Lower leg skin (tissue), 4 donors: ENCODE data around the gene SFI1. TPM values are rescaled to one million over a fixed set of nuclear protein-coding genes. Genes with fewer than 3 reads are reported as not detected.

Experiments used
- DNase-seq, 2 donors: peaks; one replicate each; pipeline ENCODE4 v3.0.0-alpha.2; 2019; ENCODE audit warnings: low spot score in 2 of 2
- H3K4me3 ChIP-seq: fragments of 200-600 bp; sonication (generic); 2 replicates; pipeline ENCODE4 v1.5.1; 2017; ENCODE audit warnings: mild to moderate bottlenecking, low read depth; ENCODE audit not compliant: poor library complexity, severe bottlenecking
- POLR2A ChIP-seq, 2 donors: fragments of 450-650 bp; IDR thresholded peaks; one replicate each; pipeline ENCODE4 v1.6.1; 2016 to 2017; ENCODE audit warnings: antibody characterized with exemption in 2 of 2, mild to moderate bottlenecking in 1 of 2, moderate library complexity in 1 of 2
- WGBS, 2 donors: methylation state at CpG; one replicate each; pipeline ENCODE4 v1.1.5; 2018; 5-methylcytosine and 5-hydroxymethylcytosine counted together
- intact Hi-C: fragments of 100-400 bp; cut with DNase I; formaldehyde crosslinking; loops from one replicate; pipeline ENCODE4 v1.15.0; 2023; ENCODE audit warnings: low total_unique reads
- total RNA-seq, 4 donors: library from RNA; depleted of rRNA; stranded (reverse); fragments of >200 nt; gene quantifications; one replicate each; pipeline ENCODE4 v1.1.0, GENCODE V29; 2016
- TF ChIP-seq, protein P1 (sequence below), 3 donors: fragments of 450-650 bp; IDR thresholded peaks; one replicate each; pipeline ENCODE4 v1.5.1; 2016; ENCODE audit warnings: antibody characterized with exemption in 3 of 3, mild to moderate bottlenecking in 3 of 3, moderate library complexity in 2 of 3

Gene SFI1
- total RNA-seq, 4 donors from 2014 or later = 24.2 to 66.4 (median 32.2) TPM

DNA sequence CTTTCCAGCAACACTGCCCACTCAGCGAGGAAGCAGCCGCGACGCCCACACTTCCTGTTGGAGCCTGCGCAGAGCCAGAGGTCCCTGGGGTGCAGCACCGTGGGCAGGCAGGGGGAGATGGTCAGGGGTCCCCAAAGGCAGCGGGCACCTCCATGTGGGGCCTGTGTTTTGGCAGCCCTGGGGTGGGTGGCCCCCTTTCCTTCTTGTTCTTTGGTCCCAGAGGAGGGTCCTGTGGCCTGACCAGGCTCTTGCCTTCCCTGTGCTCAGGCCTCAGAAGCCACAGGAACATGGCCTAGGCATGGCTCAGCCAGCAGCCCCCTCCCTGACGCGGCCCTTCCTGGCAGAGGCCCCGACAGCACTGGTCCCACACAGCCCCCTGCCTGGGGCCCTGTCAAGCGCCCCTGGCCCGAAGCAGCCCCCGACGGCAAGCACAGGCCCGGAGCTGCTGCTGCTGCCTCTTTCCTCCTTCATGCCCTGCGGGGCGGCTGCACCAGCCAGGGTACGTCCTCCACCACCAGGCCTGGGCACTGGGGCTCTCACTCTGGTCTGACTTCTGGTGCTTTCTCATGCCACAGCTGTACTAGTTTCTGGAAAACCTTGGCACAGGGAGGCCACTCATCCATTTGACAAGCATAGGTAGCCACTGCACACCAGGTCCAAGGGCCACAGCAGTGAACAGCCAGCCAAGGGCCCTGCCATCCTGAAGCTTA, 118.6 kb downstream of the SFI1 start:
- intact Hi-C loops = no loop called here
- DNase-seq = no peak
- no peak overlapping the region for H3K4me3 ChIP-seq
- 71 to 85% methylated on average over 8 to 18 of the region's 18 CpGs for WGBS, 2 donors
- TF ChIP-seq POLR2A (IDR thresholded peaks at IDR 0.05) = no peak
- TF ChIP-seq, protein P1, sequence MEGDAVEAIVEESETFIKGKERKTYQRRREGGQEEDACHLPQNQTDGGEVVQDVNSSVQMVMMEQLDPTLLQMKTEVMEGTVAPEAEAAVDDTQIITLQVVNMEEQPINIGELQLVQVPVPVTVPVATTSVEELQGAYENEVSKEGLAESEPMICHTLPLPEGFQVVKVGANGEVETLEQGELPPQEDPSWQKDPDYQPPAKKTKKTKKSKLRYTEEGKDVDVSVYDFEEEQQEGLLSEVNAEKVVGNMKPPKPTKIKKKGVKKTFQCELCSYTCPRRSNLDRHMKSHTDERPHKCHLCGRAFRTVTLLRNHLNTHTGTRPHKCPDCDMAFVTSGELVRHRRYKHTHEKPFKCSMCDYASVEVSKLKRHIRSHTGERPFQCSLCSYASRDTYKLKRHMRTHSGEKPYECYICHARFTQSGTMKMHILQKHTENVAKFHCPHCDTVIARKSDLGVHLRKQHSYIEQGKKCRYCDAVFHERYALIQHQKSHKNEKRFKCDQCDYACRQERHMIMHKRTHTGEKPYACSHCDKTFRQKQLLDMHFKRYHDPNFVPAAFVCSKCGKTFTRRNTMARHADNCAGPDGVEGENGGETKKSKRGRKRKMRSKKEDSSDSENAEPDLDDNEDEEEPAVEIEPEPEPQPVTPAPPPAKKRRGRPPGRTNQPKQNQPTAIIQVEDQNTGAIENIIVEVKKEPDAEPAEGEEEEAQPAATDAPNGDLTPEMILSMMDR (IDR thresholded peaks at IDR 0.05) = no peak

DNA sequence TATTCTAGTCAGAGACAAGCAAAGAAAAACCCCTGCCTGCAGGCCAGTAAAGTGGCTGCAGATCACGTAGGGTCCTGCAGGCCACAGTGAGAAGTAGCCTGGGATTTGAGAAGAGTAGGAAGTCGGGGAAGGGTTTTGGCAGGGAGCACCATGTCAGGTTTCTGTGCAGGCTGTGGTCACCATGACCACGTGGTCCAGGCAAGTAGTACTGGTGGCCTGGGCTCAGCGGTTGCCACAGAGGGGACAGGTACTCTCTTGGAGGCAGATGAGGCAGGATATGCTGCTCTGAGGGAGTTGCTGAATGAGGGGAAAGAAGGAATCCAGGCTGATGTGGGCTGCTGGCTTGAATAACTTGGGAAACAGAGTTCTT, 119.1 kb downstream of the SFI1 start:
- H3K4me3 ChIP-seq = no peak overlapping the region
- no peak for DNase-seq
- 68 to 82% methylated on average over 4 of the region's 4 CpGs for WGBS, 2 donors
- intact Hi-C loops = no loop called here
- TF ChIP-seq POLR2A (IDR thresholded peaks at IDR 0.05) = no peak
- TF ChIP-seq, protein P1 (IDR thresholded peaks at IDR 0.05) = no peak

DNA sequence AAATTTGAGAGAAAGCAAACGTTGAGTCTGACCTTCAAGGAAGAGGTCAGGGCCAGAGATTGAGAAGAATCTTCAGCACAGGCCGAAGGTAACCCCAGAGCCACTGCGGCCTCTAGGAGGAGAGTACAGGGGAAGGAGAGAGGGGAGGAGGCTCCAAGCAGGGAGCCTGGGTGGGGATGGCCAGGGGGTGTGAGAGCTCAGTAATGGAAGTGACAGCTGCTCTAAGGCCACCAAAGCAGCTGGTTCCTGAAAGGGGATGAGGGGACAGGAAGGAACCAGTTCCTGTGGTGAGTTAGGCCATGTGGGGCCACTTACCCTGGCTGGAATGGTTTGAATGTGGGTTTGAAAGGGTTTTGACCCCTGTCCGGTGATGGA, 119.6 kb downstream of the SFI1 start:
- intact Hi-C loops = no loop called here
- TF ChIP-seq, protein P1 (IDR thresholded peaks at IDR 0.05) = no peak
- no peak for TF ChIP-seq POLR2A (IDR thresholded peaks at IDR 0.05)
- WGBS, 2 donors = 66 to 71% methylated on average over 4 of the region's 4 CpGs
- no peak overlapping the region for H3K4me3 ChIP-seq
- no peak for DNase-seq

- 74 to 75% methylated on average over 8 to 9 of the region's 9 CpGs for WGBS, 2 donors
- no peak for DNase-seq
- TF ChIP-seq POLR2A (IDR thresholded peaks at IDR 0.05) = no peak
- TF ChIP-seq, protein P1 (IDR thresholded peaks at IDR 0.05) = no peak
- intact Hi-C loops = no loop called here
- no peak overlapping the region for H3K4me3 ChIP-seq
Measured at GRCh38 chr22:31616315-31616980, 120.1 kb downstream of the SFI1 start.

DNA sequence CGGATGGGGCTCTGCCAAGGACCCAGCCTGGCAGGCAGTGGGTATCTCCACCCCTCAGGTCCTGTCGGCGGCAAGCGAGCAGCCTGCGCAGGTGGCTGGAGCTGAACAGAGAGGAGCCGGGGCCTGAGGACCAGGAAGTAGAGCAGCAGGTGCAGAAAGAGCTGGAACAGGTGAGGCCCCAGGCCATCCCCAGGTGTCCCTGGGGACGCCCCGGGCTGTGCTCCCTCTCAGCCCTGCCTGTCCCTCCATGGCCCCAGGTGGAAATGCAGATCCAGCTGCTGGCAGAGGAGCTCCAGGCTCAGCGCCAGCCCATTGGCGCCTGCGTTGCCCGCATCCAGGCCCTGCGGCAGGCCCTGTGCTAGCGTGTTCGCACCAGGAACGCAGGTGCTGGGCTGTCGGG, 121.7 kb downstream of the SFI1 start:
- DNase-seq = no peak
- WGBS, 2 donors = 44 to 49% methylated on average over 16 to 17 of the region's 17 CpGs
- TF ChIP-seq, protein P1 (IDR thresholded peaks at IDR 0.05) = no peak
- no peak for TF ChIP-seq POLR2A (IDR thresholded peaks at IDR 0.05)
- H3K4me3 ChIP-seq = no peak overlapping the region
- intact Hi-C loops = no loop called here
